K562 (cell line): ENCODE data around the gene B4GALT5. TPM values are rescaled to one million over a fixed set of nuclear protein-coding genes. Genes with fewer than 3 reads are reported as not detected.

ENCODE experiments used
- ATF2 ChIP-seq: sonication (generic); formaldehyde crosslinking; IDR thresholded peaks from 2 replicates; pipeline ENCODE4 v1.8.1; 2022; ENCODE audit warnings: missing genetic modification reagents
- CSDE1 ChIP-seq, 2 experiments: fragments of 450-650 bp; IDR thresholded peaks; 2 replicates each; pipeline ENCODE4 v1.6.1; 2016; ENCODE audit warnings: mild to moderate bottlenecking in 1 of 2
- ETV5 ChIP-seq: sonication (generic); formaldehyde crosslinking; IDR thresholded peaks from 2 replicates; pipeline ENCODE4 v1.4.0; 2020; ENCODE audit warnings: low read depth, mild to moderate bottlenecking, missing genetic modification reagents
- GATAD2A ChIP-seq: fragments of 450-650 bp; IDR thresholded peaks from 2 replicates; pipeline ENCODE4 v1.6.1; 2017
- IRF9 ChIP-seq: fragments of 450-650 bp; IDR thresholded peaks from 2 replicates; pipeline ENCODE4 v1.6.1; 2016; ENCODE audit warnings: missing biosample characterization, missing genetic modification characterization
- NKRF ChIP-seq: fragments of 450-650 bp; IDR thresholded peaks from 2 replicates; pipeline ENCODE4 v1.6.1; 2016; ENCODE audit warnings: borderline replicate concordance
- RUNX1 ChIP-seq: sonication (generic); IDR thresholded peaks from 2 replicates; pipeline ENCODE4 v1.6.1; 2016; ENCODE audit warnings: antibody characterized with exemption, low read depth
- SAFB ChIP-seq: fragments of 200-400 bp; formaldehyde crosslinking; IDR thresholded peaks from 2 replicates; pipeline ENCODE4 v1.6.1; 2017; ENCODE audit warnings: low read depth, low read length, borderline replicate concordance
- TCF7 ChIP-seq: sonication (generic); IDR thresholded peaks from 2 replicates; pipeline ENCODE4 v1.6.1; 2016; ENCODE audit warnings: antibody characterized with exemption, borderline replicate concordance
- USF2 ChIP-seq: sonication (generic); formaldehyde crosslinking; IDR thresholded peaks from 2 replicates; pipeline ENCODE4 v1.5.0; 2020; ENCODE audit warnings: missing genetic modification reagents
- ZBTB1 ChIP-seq: sonication (generic); formaldehyde crosslinking; IDR thresholded peaks from 2 replicates; pipeline ENCODE4 v1.8.1; 2023; ENCODE audit warnings: missing genetic modification reagents, low read depth, mild to moderate bottlenecking, borderline replicate concordance
- ZNF143 ChIP-seq: sonication (generic); formaldehyde crosslinking; IDR thresholded peaks from 2 replicates; pipeline ENCODE4 v1.9.0; 2022; ENCODE audit warnings: mild to moderate bottlenecking, missing genetic modification reagents
- ZNF609 ChIP-seq: sonication (generic); formaldehyde crosslinking; IDR thresholded peaks from 2 replicates; pipeline ENCODE4 v1.8.1; 2023; ENCODE audit warnings: missing genetic modification reagents, mild to moderate bottlenecking, borderline replicate concordance
- ZNF785 ChIP-seq: fragments of 250-450 bp; sonication (Bioruptor Pico); IDR thresholded peaks from 2 replicates; pipeline ENCODE4 v1.4.0; 2020; ENCODE audit warnings: mild to moderate bottlenecking
- polyA plus RNA-seq, 8 experiments: library from polyadenylated mRNA; depleted of rRNA in 4 of 8; stranded (reverse) in 5 of 8; unstranded in 3 of 8; fragments of >200 nt; fragmentation: Nextera tagmentation in 2 of 8; fragmentation: Illumina TruSeq in 1 of 8; extraction: Ambion mirVana in 2 of 8; extraction: Trizol in 1 of 8; gene quantifications; 2 replicates each; pipeline versions ENCODE4 v1.2.1 to v1.2.3, GENCODE V29; 2011 to 2014; ENCODE audit warnings: inconsistent platforms in 1 of 8, missing spikeins in 1 of 8
- total RNA-seq, 7 experiments: library from RNA; depleted of rRNA in 6 of 7; stranded (reverse); fragments of >200 nt in 6 of 7; fragmentation: Illumina TruSeq in 2 of 7; extraction: Trizol in 2 of 7; gene quantifications; 2 replicates each; pipeline versions ENCODE4 v1.2.1 to v1.2.3, GENCODE V29; 2011 to 2021; ENCODE audit warnings: low replicate concordance in 1 of 7
- TF ChIP-seq, protein P1 (sequence below): IDR thresholded peaks from 2 replicates; pipeline ENCODE4 v1.6.1; 2014; ENCODE audit warnings: antibody characterized with exemption

B4GALT5 gene
- total and polyA plus RNA-seq, 9 of the 15 experiments (the other 6 are each of a cell fraction or from before 2014, with no cell fraction given): 8.5 to 32.6 (median 23.4) TPM

GRCh38 chr20:49610691-49611538, 102.8 kb downstream of the B4GALT5 start (continued):
- no peak for TF ChIP-seq ZNF609
- no peak for TF ChIP-seq ZNF143 (CRISPR knock-in tag)
- TF ChIP-seq ZNF785 (CRISPR knock-in tag): no peak
- TF ChIP-seq ATF2 (CRISPR knock-in tag): no peak
- peak; percentile 61; the same call in 1 of the 2 replicates for TF ChIP-seq GATAD2A
- no peak for TF ChIP-seq USF2 (CRISPR knock-in tag)
- TF ChIP-seq RUNX1: 0 out of 2 replicates have a peak, but pooled peaks have one; percentile 32
- TF ChIP-seq TCF7: peak; percentile 82; the same call in 1 of the 2 replicates
- TF ChIP-seq ETV5 (CRISPR knock-in tag): peak; percentile 18; the same call in 1 of the 2 replicates
- TF ChIP-seq CSDE1 (IDR thresholded peaks at IDR 0.05): no peak
- no peak for TF ChIP-seq IRF9
- TF ChIP-seq NKRF: peak; percentile 82
- TF ChIP-seq, protein P1, sequence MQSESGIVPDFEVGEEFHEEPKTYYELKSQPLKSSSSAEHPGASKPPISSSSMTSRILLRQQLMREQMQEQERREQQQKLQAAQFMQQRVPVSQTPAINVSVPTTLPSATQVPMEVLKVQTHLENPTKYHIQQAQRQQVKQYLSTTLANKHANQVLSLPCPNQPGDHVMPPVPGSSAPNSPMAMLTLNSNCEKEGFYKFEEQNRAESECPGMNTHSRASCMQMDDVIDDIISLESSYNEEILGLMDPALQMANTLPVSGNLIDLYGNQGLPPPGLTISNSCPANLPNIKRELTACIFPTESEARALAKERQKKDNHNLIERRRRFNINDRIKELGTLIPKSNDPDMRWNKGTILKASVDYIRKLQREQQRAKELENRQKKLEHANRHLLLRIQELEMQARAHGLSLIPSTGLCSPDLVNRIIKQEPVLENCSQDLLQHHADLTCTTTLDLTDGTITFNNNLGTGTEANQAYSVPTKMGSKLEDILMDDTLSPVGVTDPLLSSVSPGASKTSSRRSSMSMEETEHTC: 0 out of 2 replicates have a peak, but pooled peaks have one; percentile 29
- TF ChIP-seq ZBTB1: peak; percentile 87
- TF ChIP-seq SAFB: peak; percentile 17; the same call in 1 of the 2 replicates
